T-helper 1 cell (primary cell): Measurements from ENCODE around the gene ZNF579.
"Not testable (repeated sequence)": the region's sequence is repeated elsewhere in the genome, so short reads cannot be mapped to it uniquely, and the experiment has no call there.

Source experiments
- DNase-seq, 5 donors: peaks; one replicate each; pipeline ENCODE4 v3.0.0-alpha.2; 2012 to 2020

The ZNF579 gene

GRCh38 chr19:55536951-55537740, 43.5 kb downstream of the ZNF579 start, which contains the start of gene SBK2:
SBK2 (minus strand) TSS chr19:55537133; CDS start chr19:55536294, 839 bp downstream.
- DNase-seq, result no peak

GRCh38 chr19:55536366-55536765, 44.3 kb downstream of the ZNF579 start:
- no peak for DNase-seq

- no peak for DNase-seq
These were observed 44.7 kb downstream of the ZNF579 start for GRCh38 chr19:55535965-55536350.

- no peak for DNase-seq
These were observed 45.3 kb downstream of the ZNF579 start for GRCh38 chr19:55535173-55535964.

GRCh38 chr19:55534280-55534679, 46.4 kb downstream of the ZNF579 start:
- DNase-seq, result not testable (repeated sequence)

GRCh38 chr19:55530996-55531395, 49.7 kb downstream of the ZNF579 start:
- no peak for DNase-seq

GRCh38 chr19:55529636-55530234, 50.9 kb downstream of the ZNF579 start:
- DNase-seq, result no peak

- DNase-seq, result no peak
These were observed 52.4 kb downstream of the ZNF579 start for GRCh38 chr19:55528030-55528803.

GRCh38 chr19:55527197-55528029, 53.2 kb downstream of the ZNF579 start:
- DNase-seq, result no peak
